GM19455 (cell line): ENCODE measurements around the gene NSG1.
"Not testable (repeated sequence)": the region's sequence is repeated elsewhere in the genome, so short reads cannot be mapped to it uniquely, and the experiment has no call there.

Experiments
- ATAC-seq: cut with Tn5 transposase; IDR thresholded peaks from one replicate; pipeline ENCODE4 v1.9.1; 2021; ENCODE audit not compliant: unreplicated experiment

The NSG1 gene

DNA sequence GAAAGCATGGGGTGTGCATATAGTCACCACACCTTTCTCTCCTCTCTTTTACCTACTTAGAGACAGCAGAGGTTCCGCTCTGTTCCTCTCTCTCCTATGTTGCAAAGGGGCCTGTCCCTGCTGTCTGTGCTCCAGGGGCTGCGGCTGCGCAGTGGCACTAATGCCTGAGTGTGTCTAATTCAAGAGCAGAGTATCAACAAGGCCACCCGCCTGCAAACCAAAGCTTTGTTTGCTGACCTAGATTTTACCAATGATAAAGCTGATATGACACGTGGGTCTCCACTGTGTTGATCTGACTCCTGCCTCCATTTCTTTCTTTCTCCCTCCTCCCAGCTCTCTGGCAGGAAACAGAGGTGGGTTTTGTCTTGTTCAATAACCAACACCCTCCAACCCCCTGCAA lies 74.9 kb downstream of the NSG1 start:
- no peak for ATAC-seq

DNA sequence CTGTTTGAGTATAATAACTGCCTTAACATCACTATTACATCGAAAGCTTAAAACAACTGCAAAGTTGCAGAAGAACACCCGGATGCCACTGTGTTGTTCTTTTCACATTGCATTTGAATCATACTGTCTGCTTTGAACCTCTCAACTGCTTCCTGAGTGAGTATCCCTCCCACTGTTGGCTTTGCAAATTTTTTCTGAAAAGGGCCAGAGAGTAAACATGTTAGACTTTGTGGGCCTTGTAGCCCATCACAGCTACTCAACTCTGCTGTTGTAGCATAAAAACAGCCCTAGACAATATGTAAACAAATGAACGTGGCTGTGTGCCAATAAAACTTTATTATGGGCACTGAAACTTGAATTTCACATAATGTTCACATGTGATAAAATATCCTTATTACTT lies 76.1 kb downstream of the NSG1 start:
- ATAC-seq, result no peak

DNA sequence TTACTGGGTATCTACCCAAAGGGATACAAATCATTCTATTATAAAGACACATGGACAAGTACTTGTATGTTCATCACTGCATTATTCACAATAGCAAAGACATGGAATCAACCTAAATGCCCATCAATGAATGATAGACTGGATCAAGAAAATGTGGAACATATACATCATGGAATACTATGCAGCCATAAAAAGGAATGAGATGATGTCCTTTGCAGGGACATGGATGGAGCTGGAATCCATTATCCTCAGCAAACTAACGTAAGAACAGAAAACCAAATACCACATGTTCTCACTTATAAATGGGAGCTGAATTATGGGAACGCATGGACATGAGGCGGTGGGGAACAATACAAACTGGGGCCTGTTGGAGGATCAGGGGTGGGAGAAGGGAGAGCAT lies 78.3 kb downstream of the NSG1 start:
- not testable (repeated sequence) for ATAC-seq
